Measurements from ENCODE around the gene RPS2.

DNA sequence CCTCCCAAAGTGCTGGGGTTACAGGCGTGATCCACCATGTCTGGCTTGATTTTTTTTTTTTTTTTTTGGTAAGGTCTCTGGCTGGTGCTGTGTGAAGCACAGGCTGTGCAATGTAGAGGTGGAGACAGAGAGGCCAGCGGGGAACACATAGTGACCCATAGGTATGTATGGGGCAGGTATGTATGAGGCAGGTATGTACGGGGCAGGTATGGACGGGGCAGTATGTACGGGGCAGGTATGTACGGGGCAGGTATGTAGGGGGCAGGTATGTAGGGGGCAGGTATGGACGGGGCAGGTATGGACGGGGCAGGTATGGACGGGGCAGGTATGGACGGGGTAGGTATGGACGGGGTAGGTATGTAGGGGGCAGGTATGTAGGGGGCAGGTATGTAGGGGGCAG is 15.1 kb downstream of the RPS2 start:
- TF ChIP-seq, protein P1, sequence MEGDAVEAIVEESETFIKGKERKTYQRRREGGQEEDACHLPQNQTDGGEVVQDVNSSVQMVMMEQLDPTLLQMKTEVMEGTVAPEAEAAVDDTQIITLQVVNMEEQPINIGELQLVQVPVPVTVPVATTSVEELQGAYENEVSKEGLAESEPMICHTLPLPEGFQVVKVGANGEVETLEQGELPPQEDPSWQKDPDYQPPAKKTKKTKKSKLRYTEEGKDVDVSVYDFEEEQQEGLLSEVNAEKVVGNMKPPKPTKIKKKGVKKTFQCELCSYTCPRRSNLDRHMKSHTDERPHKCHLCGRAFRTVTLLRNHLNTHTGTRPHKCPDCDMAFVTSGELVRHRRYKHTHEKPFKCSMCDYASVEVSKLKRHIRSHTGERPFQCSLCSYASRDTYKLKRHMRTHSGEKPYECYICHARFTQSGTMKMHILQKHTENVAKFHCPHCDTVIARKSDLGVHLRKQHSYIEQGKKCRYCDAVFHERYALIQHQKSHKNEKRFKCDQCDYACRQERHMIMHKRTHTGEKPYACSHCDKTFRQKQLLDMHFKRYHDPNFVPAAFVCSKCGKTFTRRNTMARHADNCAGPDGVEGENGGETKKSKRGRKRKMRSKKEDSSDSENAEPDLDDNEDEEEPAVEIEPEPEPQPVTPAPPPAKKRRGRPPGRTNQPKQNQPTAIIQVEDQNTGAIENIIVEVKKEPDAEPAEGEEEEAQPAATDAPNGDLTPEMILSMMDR (IDR thresholded peaks at IDR 0.05) = no peak
- no peak for TF ChIP-seq EZH2 (IDR thresholded peaks at IDR 0.05; ENCODE audit: borderline replicate concordance, insufficient read depth, low read depth, low read length, poor library complexity, severe bottlenecking)
